Vagina (tissue), 2 donors: Measurements from ENCODE around the gene SUPV3L1.

Experiments
- POLR2A ChIP-seq, 2 donors: fragments of 450-650 bp; IDR thresholded peaks; one replicate each; pipeline ENCODE4 v1.6.1; 2017; ENCODE audit warnings: antibody characterized with exemption in 2 of 2, mild to moderate bottlenecking in 2 of 2, moderate library complexity in 2 of 2
- TF ChIP-seq, protein P1 (sequence below), 3 experiments: fragments of 450-650 bp in 2 of 3; fragments of 200-600 bp in 1 of 3; sonication (generic) in 1 of 3; IDR thresholded peaks; one replicate each; pipeline ENCODE4 v1.5.1; 2017 to 2019; ENCODE audit warnings: antibody characterized with exemption in 3 of 3, mild to moderate bottlenecking in 2 of 3, moderate library complexity in 2 of 3

DNA sequence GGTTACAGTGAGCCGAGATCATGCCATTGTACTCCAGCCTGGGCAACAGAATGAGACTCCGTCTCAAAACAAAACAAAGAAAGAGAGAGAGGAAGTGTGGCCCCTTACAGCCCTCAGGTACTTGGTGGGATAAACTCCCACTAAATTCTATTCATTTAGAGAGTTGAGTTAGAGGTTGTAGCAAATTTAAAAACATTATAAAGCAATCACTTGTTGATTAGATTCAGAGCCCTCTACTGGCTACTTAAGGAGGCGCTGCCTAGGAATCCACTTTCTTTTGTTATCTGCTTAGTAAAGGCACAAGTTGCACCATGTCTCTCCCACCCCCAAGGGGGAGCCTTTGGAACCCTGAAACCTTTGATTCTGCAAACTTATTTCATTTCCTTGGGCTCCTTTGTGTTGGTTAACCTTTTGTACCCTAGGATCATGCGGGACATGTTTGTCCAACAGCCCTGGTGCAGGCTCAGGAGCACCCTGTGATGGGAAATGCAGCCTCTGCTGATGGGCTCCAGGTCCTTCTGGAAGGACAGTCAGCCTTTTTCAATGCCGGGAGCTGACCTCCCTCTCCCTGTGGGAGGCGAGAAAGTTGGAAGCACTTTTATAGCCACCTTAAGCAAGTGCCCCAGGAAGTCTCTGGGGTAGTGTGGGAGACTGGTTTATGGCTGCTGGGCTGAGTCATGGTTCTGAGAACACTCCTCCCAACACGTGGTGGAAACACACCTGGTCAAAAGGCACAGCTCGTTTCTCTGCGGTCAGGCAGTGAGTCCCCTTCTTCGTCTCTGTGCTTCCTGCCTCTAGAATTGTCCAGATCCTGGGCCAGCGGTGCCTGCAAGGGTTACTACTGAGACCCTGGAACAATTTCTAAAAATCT, 42.4 kb downstream of the SUPV3L1 start:
- TF ChIP-seq POLR2A (IDR thresholded peaks at IDR 0.05), result no peak
- TF ChIP-seq, protein P1, sequence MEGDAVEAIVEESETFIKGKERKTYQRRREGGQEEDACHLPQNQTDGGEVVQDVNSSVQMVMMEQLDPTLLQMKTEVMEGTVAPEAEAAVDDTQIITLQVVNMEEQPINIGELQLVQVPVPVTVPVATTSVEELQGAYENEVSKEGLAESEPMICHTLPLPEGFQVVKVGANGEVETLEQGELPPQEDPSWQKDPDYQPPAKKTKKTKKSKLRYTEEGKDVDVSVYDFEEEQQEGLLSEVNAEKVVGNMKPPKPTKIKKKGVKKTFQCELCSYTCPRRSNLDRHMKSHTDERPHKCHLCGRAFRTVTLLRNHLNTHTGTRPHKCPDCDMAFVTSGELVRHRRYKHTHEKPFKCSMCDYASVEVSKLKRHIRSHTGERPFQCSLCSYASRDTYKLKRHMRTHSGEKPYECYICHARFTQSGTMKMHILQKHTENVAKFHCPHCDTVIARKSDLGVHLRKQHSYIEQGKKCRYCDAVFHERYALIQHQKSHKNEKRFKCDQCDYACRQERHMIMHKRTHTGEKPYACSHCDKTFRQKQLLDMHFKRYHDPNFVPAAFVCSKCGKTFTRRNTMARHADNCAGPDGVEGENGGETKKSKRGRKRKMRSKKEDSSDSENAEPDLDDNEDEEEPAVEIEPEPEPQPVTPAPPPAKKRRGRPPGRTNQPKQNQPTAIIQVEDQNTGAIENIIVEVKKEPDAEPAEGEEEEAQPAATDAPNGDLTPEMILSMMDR (IDR thresholded peaks at IDR 0.05), result peak in 2 of 3 experiments; percentile 38 to 42
